ENCODE results near the gene ATP6V1C2.

DNA sequence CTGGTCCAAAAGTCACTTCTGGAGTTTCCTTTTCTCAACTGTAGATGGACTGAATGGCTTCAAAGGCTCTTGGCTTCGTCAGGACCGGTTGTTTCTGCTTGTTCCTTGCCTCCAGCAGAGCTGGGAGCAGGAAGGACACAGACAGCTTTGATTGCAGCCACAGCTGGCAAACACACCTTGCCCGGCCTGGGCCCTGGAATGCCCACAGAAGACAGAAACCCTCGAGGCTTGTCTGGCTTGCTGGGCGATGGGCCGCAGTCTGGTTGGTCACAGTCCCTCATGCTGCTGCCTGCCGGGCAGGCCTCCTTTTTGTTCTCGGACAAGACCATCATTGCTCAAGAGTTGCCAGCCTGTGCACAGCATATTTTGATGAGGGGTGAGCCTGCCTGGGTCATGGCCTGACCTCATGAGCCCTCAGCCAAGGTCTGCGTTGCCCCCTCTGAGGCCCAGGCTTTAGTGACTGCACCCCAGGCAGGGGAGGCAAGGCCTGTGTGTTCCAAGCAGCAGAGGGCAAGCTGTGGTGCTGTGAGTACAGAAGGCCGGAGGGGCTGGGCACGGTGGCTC is 37.8 kb downstream of the ATP6V1C2 start:
- TF ChIP-seq, protein P1, sequence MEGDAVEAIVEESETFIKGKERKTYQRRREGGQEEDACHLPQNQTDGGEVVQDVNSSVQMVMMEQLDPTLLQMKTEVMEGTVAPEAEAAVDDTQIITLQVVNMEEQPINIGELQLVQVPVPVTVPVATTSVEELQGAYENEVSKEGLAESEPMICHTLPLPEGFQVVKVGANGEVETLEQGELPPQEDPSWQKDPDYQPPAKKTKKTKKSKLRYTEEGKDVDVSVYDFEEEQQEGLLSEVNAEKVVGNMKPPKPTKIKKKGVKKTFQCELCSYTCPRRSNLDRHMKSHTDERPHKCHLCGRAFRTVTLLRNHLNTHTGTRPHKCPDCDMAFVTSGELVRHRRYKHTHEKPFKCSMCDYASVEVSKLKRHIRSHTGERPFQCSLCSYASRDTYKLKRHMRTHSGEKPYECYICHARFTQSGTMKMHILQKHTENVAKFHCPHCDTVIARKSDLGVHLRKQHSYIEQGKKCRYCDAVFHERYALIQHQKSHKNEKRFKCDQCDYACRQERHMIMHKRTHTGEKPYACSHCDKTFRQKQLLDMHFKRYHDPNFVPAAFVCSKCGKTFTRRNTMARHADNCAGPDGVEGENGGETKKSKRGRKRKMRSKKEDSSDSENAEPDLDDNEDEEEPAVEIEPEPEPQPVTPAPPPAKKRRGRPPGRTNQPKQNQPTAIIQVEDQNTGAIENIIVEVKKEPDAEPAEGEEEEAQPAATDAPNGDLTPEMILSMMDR (conservative IDR thresholded peaks at IDR 0.05) = no peak
- no peak for TF ChIP-seq EZH2 (IDR thresholded peaks at IDR 0.05; ENCODE audit: low read depth)

Measured in PC-9 (cell line).